ENCODE results near the gene ANO2.

ANO2 gene

DNA sequence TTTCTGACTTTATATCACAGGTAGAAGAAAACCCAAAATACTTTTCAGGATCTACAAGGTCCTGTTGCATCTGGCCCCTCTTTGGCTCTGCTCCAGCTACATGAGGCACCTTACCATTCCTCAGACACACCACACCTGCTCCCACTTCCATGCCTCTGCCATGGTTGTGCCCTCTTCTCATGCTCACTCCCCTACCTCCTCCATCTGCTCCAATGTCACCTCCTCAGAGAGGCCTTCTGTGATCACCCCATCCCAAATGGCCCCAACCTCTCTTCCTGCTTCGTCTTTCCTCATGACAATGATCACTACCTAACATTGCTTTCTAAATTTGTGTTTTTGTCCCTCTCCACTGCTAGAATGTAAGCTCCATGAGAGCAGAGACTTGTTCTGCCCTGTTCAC, 174.3 kb downstream of the ANO2 start:
- no peak for DNase-seq

DNA sequence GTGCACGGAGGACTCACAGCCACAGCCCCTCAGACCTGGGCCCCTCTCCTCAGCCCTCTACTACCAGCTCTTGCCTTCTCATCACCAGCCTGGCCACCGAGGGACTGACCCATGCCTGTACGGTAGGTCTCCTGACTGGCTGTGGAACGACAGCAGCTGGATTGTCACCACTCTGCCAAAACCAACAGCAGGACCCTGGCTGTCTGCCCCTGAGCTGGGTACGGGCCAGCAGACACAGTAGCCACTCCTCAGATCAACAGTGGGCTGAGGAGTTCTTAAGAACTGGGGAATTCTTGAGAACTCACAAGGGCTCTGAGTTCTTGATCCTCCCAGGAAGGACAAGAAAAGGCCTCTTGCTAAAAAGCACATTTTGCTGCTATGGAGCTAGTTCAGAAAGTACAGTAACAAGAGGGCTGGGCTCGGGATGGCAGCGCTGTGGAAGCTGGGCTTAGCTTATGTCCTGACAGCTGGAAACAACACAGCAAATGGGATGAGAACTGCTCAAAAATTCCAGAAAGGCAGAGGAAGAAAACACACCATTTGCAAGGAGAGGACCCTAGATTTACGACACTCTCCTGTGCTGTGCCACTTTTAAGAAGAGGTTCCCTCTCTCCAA, 176.4 kb downstream of the ANO2 start:
- DNase-seq = no peak

DNA sequence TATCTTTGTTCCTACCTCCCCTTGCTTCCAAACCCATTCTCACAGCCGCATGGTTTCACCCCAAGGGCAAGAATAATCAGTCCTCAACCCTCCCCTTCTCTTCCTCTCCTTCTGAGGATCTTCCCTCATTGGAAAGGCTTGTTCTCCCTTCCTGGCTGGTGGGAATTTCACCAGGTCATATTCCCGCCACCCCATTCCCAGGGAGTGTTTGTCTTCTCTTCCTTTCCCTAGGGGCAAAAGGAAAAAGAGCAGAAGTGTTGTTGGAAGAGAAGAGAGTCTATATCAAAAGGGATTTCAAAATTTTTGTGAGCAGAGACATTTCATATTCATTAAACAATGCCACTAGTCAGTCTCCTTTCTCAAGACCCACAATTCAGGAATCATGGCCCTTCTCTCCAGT, 176.9 kb downstream of the ANO2 start:
- DNase-seq = no peak

DNA sequence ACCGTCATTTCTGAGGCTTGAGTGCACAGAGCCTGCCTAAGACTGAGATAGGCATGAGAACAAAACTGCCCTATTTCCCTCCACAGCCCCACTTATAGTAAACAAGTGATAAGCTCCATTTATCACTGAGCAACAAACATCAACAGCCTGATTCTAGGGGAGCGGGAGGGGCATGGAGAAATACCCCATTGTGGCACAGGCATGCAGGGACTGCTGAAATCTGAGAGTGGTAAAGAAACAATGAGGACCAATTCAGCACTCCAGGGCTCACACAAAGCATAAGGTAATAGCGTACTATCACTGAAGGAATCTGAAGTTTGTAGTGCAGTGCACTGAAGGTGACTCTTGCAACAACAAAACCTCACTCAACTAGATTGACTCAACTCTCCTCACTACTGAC, 186.7 kb downstream of the ANO2 start:
- no peak for DNase-seq

DNA sequence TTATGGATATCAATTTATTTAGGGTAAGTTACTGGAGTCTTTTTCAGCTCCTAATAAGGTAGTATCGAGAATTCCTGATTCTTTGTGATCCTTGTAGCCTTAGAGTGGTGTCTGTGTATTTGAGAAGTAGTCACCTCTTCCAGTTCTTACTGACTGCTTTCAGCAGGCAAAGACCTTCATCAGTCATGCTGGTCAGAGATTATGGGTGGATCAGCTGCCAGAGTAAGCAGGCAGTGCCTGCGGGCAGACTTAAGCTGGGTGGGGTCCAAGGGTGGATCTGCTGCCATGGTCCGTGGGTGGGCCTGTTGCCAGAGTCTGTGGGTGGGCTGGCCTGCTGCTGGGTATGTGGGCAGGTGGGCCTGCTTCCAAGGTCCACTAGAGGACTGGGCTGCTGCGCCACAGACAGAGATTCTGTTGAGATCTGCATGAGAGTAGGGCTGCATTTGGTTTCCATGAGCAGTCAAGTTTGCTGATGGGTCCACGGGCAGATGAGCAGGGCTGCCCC, 188.7 kb downstream of the ANO2 start:
- no peak for DNase-seq

DNA sequence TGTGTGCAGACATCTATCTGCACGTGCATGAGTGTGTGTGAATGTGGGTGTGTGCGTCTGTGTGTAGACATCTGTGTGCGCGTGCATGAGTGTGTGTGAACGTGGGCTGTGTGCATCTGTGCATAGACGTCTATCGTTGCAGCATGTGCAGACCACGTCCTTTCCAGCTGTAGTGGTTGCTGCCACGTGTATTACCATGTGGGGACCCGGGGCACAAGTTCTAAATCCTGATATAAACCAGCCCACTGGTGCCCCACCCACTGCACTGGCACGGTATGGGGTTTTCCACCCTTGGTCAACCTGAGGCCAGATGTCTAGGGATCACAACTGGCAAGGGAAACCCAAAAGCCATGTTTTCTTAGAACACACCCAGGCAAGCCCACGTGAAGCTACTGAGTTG, 197.0 kb downstream of the ANO2 start:
- no peak for DNase-seq

DNA sequence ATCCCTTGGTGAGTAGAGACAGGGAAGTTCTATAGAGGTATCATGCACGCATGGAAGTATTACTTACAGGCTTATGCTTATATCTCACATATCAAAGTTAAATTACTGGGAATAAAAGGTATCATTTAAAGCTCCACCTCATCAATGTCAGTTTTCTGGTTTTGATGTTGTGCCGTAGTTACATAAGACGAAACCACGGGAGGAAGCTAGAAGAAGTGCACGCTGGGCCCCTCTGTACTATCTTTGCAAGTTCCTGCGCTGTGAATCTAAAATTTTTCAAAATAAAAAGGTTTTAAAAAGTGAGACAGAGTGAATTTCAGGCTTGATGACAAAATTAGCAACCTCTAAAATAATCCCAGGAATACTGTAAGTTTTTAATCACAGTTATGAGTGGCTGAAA, 198.1 kb downstream of the ANO2 start:
- DNase-seq = no peak

DNA sequence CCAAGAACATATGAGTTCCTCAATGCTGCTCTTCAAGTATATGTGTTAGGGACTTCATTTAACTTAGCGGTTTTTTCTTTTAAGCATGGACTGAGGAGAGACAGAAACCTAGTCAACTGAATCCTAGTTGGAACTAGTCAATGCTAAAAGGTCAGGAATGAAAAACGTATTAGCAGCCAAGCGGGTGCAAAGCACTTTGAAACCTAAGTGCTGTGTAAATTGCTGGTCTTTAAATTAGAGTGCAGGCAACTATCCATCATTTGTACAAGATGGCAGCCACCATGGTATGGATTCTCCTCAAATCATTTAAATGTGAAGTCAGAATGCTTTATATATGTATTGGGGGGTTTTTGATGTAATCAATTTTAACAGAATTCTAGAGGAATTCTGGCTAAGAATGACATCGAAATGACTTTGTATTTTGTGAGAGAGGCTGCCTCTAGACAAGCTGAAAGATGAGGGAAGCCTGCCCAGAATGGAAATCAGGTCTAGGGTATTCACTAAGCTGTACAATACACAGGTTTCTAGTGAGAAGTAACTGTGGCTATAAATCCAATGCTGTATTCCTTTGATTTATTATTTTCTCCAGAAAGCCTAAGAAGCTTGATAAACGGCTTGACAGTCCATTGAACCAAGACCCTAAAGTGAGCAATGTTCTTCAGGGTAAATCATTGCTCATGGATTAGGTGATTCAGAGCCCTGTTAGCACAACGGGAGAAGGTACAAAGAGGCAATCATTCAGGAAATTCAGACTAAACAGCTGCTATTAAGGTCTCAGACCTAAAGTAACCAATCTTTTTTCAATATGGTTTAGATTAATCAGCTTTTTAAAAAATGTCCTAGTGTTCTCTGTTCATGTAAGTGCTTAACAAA, 198.8 kb downstream of the ANO2 start:
- DNase-seq = no peak

DNA sequence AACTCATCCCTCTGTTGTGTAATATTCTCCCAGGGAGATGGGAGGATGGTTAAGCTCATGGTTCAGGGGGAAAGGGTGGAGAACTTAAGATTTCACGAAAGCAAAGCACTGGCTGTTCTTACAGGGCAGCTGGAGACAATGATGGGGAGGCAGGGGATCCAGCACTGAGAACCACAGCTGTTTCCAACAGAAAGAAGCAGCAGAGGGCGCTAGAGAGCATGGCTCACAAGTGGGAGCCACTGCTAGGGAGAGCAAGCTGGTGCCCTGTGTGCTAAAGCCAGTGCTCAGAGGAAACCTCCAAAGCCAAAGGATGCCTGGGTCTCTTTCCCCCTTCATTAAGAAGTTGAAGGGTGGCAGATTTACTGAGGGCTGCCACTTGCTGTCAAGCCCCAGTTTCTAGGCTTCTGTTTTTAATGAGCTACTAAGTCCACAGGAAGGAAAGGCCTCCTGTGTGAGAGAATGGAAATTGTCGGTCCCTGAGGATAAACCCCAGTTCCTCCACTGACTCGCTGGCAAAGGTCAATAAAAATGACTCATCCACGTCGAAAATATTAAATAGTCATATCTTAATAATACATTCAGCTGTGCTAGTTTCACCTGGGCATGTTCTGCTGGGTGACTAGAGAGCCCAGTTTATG, 199.7 kb downstream of the ANO2 start:
- peak; percentile 31 for DNase-seq

DNA sequence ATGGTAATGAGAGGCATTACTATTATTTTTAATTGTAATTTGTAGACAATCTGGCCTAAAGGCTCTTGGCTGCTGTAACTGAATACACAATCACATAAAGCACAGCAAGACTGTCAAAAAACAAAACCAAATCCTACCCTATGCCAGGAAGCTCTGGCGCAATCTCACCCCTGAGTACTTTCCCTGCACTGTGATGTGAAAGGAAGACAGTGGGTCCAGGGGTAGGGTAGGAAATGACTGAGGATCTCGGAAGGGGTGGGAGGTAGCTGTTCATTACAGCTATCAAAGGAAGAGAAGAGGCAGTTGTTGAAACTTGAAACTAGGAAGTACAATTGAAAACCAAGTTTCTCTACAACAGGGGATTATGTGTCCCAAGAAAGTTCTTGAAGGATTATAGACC, 202.8 kb downstream of the ANO2 start:
- no peak for DNase-seq

DNA sequence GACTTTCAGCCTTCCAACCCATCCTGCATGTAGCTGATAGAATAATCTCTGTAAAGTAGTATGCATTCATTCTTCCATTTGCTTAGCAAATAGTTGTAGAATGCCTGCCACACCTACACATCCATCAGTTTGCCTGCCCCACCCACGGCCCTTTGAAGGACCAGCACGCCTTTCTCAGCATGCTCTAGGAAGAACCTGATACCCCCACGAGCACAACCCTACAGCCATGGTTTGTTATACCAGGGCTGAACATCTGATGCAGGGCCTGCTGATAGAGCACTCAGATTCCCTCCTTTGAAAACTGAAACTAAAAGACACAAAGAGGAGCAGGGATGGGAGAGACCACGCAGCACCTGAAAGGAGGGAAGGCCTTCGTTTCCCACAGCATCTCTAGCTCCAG, 205.1 kb downstream of the ANO2 start:
- DNase-seq = no peak

DNA sequence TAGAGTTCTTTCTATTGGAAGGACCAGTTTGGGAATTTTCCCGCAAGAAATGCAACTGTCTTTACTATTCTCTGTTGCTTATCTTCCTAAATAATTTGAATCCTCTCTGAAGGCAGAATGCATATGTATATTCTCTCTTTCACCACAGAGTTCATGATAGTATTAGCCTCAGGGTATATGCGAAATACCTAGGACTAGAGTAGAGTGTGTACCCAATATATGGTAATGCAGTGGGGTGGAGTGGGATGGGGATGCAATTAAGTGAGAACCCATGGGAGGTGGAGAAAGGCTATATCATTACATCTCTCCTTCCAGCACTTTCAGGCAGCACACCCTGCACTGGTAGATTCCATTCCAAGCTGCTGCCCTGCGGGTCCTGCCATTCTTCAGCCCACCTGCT, 207.3 kb downstream of the ANO2 start:
- DNase-seq = no peak

DNA sequence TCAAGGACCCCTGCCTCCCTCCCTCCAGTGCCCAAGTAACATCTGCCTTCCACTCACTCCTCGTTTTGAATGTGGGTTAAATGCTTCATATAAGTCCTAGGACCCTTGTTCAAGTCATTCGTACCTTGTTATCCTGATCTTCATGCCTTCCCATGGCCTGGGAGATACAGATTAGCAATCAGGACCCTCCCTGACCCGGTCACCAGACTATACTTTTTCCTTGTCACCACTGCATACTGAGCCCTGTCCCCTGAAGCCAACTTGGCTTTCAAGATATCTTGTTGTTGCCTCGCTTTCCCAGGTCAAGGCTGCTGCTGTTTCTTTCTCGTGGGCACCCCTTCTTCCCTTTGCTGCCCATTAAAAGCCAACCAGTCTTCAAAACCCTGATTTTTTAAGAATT, 208.5 kb downstream of the ANO2 start:
- no peak for DNase-seq

DNA sequence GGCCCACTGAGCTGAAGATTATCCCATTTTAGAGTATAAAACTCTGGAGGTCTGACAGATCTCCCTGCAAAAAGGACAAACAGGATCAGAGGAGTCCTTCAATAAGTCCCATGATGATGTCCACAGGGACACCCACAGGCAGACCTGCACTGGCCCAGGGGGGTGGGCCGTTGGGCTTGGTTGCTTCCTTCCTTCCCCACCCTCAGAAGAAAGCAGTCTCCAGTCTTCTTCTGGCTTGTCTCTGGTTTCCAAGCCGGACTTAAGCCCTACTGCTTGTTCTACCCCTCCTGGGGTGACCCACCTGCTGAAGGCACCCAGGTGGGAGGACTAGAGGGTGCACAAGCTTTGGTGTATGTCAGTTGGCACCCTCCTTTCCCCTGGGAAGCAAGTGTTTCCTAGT, 209.0 kb downstream of the ANO2 start:
- no peak for DNase-seq

DNA sequence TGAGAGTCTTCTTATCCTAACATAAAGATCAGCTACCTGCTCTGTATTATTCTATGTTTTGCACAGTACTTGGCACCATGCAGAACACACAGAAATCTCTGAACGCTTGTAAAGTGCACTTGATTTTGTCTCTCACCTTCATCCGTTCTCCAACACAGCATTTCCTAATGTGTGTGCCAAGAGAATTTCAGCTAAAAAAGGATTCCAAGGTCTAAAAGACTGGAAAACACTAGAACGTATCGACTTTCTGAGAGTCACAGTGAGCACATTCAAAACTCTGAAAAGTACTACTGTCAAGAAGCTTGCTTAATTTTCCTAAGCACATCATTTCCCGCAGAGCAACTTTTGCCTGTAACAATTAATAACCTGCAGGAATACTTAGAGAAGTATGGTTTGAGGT, 211.1 kb downstream of the ANO2 start:
- DNase-seq = no peak

DNA sequence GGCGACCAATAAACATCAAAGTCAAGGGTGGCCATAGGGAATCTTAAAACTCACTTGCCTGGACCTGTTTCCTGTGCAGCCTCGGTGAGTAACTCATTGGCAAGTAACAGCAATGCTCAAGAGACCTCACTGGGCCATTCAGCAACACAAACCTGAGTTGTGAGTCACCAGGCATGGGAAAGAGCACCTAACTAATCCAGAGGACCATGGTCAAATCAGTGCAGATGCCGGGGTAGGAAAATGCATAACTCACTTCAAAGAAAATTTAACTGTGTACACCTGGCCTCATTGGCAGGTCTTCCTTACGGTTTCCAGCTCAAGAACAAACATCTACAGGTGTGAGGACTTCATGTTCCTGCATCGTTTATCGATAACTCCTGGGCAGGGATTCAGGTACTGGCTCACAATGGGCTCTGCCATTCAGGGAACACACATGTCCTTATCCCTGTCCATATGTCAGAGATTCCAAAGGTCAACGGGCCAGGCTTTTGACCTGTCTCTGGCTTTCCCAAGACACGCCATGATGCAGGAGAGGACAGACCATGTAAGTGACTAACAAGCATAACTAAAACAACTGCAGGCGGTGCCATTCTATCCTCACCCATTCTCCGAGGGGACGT, 211.8 kb downstream of the ANO2 start:
- DNase-seq = no peak

DNA sequence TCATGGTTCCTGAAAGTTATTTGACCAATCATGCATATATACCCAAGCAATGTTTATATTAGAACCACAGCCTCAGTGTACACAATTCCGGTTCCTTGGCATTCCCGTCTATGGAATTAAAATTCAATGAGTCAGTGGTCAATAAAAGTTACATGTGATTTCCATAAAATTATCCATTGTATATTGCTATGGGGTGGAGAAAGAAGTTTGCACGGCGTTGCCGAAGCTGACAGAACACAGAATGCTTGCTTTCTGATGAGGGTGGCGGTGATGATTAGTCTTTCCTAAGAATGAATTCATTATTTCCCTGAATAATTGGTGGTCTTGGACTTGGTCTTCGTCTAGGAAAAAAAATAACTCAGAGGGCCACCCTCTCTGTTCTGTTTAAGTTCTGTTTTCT, 214.1 kb downstream of the ANO2 start:
- DNase-seq = no peak

DNA sequence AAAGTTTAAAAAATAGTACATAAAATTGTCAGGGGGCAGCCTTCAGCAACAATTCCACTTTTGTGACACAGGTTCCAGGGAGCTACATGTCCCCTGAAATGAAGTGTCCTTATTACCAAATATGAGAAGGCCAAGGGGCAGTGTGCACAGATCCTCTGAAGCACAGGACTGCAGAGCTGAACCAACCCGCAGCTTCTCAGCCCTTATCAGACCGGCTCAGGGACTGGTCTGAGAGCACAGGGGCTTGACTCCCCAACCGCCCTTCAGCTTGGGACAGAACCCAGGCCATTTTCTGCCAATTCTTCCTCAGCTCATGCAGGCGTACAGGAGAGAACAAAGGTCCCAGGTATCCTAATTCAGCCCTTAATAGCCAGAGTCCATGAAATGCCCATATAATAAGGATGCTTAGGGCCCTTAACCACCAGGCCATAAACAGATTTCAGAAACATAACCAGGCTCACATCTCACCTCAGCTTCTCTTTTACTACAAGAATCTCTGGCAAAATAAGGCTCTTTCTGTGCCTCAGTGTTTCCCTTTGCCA, 221.3 kb downstream of the ANO2 start:
- no peak for DNase-seq

DNA sequence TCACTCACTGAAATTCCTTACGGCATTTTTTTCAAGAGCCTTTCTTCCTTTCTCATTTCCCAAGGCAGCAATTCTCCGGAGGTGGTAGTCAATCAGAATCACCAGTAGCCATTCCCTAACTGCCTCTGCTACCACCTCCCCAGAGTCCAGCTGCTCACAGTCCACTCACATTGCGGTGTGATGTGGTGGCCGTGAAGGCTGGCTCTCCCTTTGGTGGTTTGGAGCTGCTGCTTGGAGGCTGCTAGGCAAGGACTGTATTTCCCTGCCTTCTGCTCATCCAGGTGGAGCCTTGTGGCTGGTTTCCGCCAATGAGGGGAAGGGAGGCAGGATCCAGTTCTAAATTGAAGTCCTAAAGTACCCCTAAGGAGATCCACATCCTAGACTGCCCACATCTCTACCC, 222.0 kb downstream of the ANO2 start:
- no peak for DNase-seq

DNA sequence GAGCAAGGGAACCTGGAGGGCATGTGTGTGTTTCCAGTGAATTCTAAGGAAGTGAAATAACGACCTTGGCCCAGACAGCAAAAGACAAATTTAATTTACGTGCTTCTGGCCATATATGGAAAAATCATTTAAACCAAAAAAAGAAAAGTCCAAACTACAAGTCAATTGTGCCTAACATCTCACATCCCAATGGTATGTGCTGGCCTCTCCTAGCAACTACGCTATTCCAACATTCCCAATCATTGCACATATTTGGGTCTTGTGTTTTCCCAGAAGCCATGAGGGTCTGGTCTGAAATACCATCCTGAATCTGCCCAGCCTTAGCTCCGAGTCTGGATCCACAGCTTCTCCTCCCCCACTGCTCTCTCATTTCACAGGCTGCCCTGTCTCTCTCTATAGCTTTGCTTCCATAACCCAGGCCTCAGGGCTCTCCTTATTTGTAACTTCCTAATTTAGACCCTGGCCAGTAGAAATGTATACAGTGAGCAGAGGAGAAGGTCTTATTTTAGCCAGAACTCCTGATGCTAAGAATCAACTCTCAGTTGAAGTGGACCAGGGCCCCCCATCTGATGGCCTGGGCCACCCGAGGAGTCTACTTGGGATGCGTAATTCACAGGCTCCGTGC, 224.6 kb downstream of the ANO2 start:
- DNase-seq = no peak

DNA sequence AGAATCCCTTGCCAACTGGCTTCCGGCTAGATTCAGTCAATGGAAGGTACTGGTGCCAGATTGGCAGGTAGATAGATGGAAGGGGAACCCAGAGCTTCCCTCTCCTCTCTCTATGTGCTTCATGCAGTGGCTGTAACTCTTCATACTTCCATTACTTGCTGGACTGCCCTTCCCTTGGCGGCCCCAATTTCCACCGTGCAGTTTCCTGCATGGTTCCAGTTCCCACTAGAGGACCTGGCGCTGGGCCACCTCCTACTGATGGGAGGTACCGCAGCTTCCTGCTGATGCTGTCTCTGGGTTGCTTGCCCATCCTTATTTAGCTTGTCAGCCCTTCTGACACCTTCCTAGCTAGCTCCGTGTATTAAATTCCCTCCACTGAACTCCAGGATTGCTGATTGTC, 226.4 kb downstream of the ANO2 start:
- DNase-seq = no peak

DNA sequence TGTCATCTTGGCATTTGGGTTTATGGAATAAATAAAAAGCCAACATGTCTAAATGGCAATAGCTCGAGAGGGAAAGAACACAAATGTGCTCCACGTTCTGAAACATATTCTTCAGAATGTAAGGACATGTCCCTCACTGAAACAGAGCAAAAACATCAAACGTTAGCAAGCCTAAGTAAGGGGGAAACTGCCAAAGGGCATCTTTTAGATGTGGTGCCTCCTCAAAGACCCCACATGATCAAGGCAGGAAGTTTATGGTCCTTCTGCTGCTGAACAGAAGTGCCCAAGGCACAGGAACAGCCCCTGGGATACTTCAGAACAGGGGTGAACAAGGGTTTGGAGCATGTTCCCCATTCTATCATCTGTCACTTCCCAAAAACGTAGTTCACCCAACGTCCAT, 227.0 kb downstream of the ANO2 start:
- DNase-seq = no peak

DNA sequence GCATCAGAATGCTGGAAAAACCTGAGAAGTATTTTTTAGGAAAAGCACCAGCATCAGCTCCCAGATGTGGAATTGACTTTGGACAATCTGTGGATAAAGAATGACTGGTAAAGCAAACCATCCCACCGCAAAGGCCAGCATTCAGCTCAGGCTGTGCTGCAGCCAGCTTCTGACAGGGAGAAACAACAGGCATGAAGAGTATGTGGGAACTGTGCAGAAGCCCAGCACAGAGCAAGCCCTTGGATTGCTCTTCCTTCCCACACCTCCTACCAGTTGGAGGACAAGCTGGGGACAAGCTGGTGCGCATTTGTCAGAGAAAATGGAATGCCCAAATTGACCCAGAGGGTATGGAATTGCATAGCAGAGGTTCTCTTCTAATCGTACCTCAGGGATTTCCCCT, 228.1 kb downstream of the ANO2 start:
- no peak for DNase-seq

Measured in DMS153 (cell line).